ENCODE results near the gene PLD5. TPM values are rescaled to one million over a fixed set of nuclear protein-coding genes. Genes with fewer than 3 reads are reported as not detected.

The PLD5 gene
- total RNA-seq, 1 donor from 2014 or later = 1.0 TPM

DNA sequence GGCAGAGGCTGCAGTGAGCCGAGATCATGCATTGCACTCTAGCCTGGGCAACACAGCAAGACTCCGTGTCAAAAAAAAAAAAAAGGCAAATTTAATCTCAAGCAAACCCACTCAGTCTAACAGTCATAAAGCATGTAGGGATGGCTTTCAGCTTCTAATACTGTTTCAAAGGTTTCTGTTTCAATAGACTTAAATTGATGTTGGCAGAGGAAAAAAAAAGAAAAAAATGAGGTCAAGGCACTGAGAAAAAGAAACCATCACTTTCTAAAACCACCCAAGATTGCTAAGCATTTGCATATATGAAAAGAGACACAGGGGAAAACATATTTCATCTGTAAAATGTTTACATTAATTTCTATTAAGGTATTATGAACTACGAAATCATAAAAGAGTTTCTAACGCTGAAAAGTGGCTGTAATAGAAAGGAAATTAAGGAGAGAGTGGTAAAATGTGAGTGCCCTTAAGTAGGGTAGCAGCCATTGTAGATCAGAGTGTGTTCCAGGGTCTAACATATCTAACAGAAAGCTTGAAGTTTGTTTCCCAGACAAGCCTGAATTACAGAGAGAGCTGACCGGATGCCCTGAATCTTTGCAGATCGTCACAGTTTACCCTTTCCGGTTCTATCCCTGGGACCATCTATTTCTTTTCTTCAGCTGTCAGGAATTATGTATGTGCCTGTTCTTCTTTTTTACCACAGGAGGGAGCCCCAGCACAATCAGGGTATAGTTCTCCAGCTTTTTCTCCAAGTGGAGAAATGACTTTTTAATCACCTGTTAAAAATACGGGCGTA, 70.0 kb downstream of the PLD5 start:
- no peak for DNase-seq (ENCODE audit: low spot score, unreplicated experiment)
- Mint-ChIP-seq H3K9me3 (ENCODE audit: low read depth) (no peaks in the 10 kb centered on the region), H3K4me1 (ENCODE audit: low read depth) (peaks cover 10% of the 10 kb centered on the region), H3K4me3 (ENCODE audit: low read depth) (no peak overlapping the region), H3K36me3 (ENCODE audit: insufficient read depth) (no peaks in the 10 kb centered on the region), H3K27me3 (peaks cover 4% of the 10 kb centered on the region), H3K27ac (no peak overlapping the region)
- peak; percentile 85 for TF ChIP-seq CTCF (IDR thresholded peaks at IDR 0.05; ENCODE audit: unreplicated experiment)

GRCh38 chr1:242452573-242452972, 71.9 kb downstream of the PLD5 start:
- TF ChIP-seq CTCF (IDR thresholded peaks at IDR 0.05; ENCODE audit: unreplicated experiment) = no peak
- Mint-ChIP-seq H3K36me3 (ENCODE audit: insufficient read depth) (no peaks in the 10 kb centered on the region), H3K4me1 (ENCODE audit: low read depth) (peaks cover 22% of the 10 kb centered on the region), H3K27me3 (peaks cover 15% of the 10 kb centered on the region), H3K9me3 (ENCODE audit: low read depth) (no peaks in the 10 kb centered on the region), H3K4me3 (ENCODE audit: low read depth) (no peak overlapping the region), H3K27ac (no peak overlapping the region)
- DNase-seq (ENCODE audit: low spot score, unreplicated experiment) = no peak

DNA sequence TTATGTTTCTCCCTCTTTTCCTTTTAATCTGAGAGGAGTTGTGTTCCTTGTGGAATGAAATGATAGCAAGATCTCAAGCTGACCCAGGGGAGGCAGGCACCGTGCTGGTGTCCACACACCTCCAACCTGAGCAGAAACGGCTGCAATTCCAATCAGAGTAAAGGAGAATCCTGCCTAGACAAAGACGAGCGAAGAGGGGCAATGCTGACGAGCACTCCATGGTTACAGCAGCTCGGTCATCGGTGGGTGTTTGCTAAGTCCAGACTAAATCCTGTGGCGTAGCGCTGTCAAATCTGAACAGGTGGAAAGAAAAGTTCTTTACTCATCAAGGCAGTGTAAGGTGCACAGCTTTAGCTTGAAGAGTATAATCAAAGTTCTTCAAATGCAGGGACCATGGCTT, 74.8 kb downstream of the PLD5 start:
- Mint-ChIP-seq H3K36me3 (ENCODE audit: insufficient read depth) (no peaks in the 10 kb centered on the region), H3K27ac (peak overlapping the region; percentile 11), H3K4me1 (ENCODE audit: low read depth) (peaks cover 17% of the 10 kb centered on the region), H3K27me3 (peaks cover 18% of the 10 kb centered on the region), H3K4me3 (ENCODE audit: low read depth) (no peak overlapping the region), H3K9me3 (ENCODE audit: low read depth) (no peaks in the 10 kb centered on the region)
- DNase-seq (ENCODE audit: low spot score, unreplicated experiment) = no peak
- TF ChIP-seq CTCF (IDR thresholded peaks at IDR 0.05; ENCODE audit: unreplicated experiment) = no peak

- H3K4me3 Mint-ChIP-seq (ENCODE audit: low read depth) = no peak overlapping the region
- no peak for TF ChIP-seq CTCF (IDR thresholded peaks at IDR 0.05; ENCODE audit: unreplicated experiment)
- peaks cover 18% of the 10 kb centered on the region for H3K27me3 Mint-ChIP-seq
- no peak for DNase-seq (ENCODE audit: low spot score, unreplicated experiment)
- no peaks in the 10 kb centered on the region for H3K9me3 Mint-ChIP-seq (ENCODE audit: low read depth)
- H3K36me3 Mint-ChIP-seq (ENCODE audit: insufficient read depth) = no peaks in the 10 kb centered on the region
- peaks cover 17% of the 10 kb centered on the region for H3K4me1 Mint-ChIP-seq (ENCODE audit: low read depth)
- H3K27ac Mint-ChIP-seq = no peak overlapping the region
These were observed 75.4 kb downstream of the PLD5 start for GRCh38 chr1:242448910-242449645.

DNA sequence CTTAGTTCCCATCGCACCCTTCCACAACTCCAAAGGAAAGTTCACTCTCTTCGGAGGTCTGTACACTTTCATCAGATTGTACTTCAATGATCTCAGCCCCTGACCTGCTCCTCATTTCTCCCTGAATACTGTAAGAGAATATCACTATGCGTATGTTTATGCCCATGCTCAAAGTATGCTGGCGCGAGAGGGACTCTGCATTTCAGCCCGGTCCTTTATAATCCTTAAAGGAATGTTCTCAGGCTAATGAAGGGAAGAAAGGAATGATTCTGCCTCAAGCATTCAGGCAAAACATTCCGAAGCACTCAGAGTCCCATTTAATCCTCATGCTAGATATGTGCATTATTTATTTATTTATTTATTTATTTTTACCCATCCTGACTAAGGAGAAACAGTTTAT, 76.8 kb downstream of the PLD5 start:
- peaks cover 18% of the 10 kb centered on the region for H3K27me3 Mint-ChIP-seq
- H3K27ac Mint-ChIP-seq = no peak overlapping the region
- no peaks in the 10 kb centered on the region for H3K9me3 Mint-ChIP-seq (ENCODE audit: low read depth)
- DNase-seq (ENCODE audit: low spot score, unreplicated experiment) = no peak
- no peaks in the 10 kb centered on the region for H3K36me3 Mint-ChIP-seq (ENCODE audit: insufficient read depth)
- H3K4me1 Mint-ChIP-seq (ENCODE audit: low read depth) = peaks cover 17% of the 10 kb centered on the region
- TF ChIP-seq CTCF (IDR thresholded peaks at IDR 0.05; ENCODE audit: unreplicated experiment) = no peak
- H3K4me3 Mint-ChIP-seq (ENCODE audit: low read depth) = no peak overlapping the region

All from progenitor cell of endocrine pancreas (in vitro differentiated cells).